Muscle layer of colon (tissue), 2 donors: ENCODE data around the gene ABCA1.
"Not testable (repeated sequence)": the region's sequence is repeated elsewhere in the genome, so short reads cannot be mapped to it uniquely, and the experiment has no call there.

ENCODE experiments used
- H3K27ac ChIP-seq: one replicate; pipeline ENCODE4 v1.7.0; 2013; ENCODE audit warnings: low read depth, mild to moderate bottlenecking, low read length, moderate library complexity
- H3K27me3 ChIP-seq, 2 donors: one replicate each; pipeline ENCODE4 v1.7.0; 2013; ENCODE audit warnings: low read length in 2 of 2, mild to moderate bottlenecking in 2 of 2; ENCODE audit not compliant: insufficient read depth in 2 of 2, control insufficient read depth in 1 of 2
- H3K36me3 ChIP-seq: one replicate; pipeline ENCODE4 v1.7.0; 2013; ENCODE audit warnings: mild to moderate bottlenecking, low read length; ENCODE audit not compliant: insufficient read depth
- H3K4me1 ChIP-seq: one replicate; pipeline ENCODE4 v1.7.0; 2013; ENCODE audit warnings: mild to moderate bottlenecking, low read length; ENCODE audit not compliant: insufficient read depth
- H3K4me3 ChIP-seq, 2 donors: one replicate each; pipeline ENCODE4 v1.7.0; 2013; ENCODE audit warnings: low read length in 2 of 2, low read depth in 1 of 2, mild to moderate bottlenecking in 1 of 2, moderate library complexity in 1 of 2
- H3K9ac ChIP-seq: one replicate; pipeline ENCODE4 v1.7.0; 2013; ENCODE audit warnings: low read length
- H3K9me3 ChIP-seq: one replicate; pipeline ENCODE4 v1.7.0; 2013; ENCODE audit warnings: mild to moderate bottlenecking, low read length
- donor health status: abdominal sarcoma.
- donor health status: Adenocarcinoma of cecum.

Gene ABCA1

DNA sequence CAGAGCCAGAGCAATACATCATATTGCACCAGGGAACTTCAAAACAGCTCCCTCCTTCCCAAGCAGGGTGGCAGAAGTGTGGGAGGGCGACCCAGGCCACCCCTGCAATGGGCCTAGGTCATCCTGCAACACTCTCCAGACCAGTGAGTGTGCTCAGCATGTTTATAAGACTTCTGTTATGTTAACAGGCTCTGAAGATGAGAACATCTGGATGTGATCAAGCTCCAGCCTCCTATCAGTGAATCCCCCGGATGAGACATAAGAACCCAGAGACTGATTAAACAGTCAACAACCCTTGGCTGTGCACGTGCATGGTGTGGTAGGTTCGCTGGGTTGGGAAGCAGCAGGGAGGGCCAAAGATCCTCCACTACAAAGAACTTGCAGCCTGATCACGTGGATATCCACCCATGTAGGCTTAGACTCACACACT is 63.3 kb downstream of the ABCA1 start:
- H3K27ac ChIP-seq = no peak overlapping the region
- H3K4me3 ChIP-seq = no peak overlapping the region
- H3K27me3 ChIP-seq = no peaks in the 10 kb centered on the region
- peaks cover 63% of the 10 kb centered on the region for H3K4me1 ChIP-seq
- H3K36me3 ChIP-seq = peaks cover 45% of the 10 kb centered on the region
- no peak overlapping the region for H3K9ac ChIP-seq
- H3K9me3 ChIP-seq = no peaks in the 10 kb centered on the region

DNA sequence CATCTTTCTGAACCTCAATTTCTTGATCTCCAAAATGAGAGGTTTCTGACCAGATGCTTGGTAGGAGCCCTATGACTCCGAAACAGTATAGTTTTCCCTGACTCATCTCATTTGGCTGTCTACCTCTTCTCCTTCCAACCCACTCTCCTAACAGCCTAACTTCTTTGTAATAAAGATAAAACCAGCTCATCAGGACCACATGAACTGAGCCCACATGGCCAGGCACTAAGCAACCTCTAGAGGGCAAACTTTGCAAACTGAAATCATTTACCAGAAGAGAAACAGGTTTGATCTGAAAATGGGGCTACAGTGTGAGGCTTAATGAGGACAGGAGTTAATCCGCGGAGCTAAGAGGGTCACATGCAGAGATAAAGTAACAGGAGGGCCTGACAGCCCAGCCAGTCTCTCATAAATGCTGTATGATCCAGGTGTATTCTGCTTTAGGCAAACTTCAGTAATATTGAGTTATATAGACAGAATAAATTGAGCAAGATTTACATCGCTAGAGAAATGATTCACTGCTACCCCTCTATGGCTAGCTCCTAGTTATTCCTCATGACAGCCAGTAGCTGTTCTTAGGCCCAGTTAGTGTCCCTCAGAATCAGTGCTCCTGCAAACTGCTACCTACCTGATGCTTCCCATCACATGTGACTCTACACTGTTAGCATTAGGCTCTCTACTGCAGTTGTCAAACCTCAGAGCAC is 64.6 kb downstream of the ABCA1 start:
- Histone ChIP-seq H3K27ac (peak overlapping the region; percentile 5), H3K4me1 (peaks cover 63% of the 10 kb centered on the region), H3K9ac (no peak overlapping the region)

DNA sequence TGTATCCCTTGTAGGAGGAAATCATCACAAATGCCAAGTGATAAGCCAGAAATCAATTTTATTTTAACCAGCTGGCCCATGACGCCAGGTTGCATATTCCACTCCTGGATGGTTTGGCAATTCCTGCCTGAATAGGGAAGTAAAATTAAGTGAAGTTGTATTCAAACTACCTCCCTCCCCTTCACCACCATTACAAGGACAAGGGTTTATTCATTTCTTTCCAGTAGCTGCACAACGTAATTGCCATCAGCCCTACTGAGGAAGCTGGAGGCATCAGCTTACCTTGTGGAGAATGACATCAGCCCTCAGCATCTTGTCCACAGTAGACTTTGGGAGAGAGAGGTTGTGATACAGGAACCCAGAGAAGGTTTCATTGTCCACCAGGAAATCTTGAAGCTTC is 66.6 kb downstream of the ABCA1 start:
- H3K9me3 ChIP-seq = no peaks in the 10 kb centered on the region
- no peak overlapping the region for H3K27ac ChIP-seq
- no peaks in the 10 kb centered on the region for H3K27me3 ChIP-seq
- H3K4me1 ChIP-seq = peaks cover 52% of the 10 kb centered on the region
- H3K9ac ChIP-seq = no peak overlapping the region
- H3K36me3 ChIP-seq = peaks cover 49% of the 10 kb centered on the region
- no peak overlapping the region for H3K4me3 ChIP-seq

More for the DNA sequence above, 64.6 kb downstream of the ABCA1 start:
- Histone ChIP-seq H3K27me3 (no peaks in the 10 kb centered on the region), H3K4me3 (no peak overlapping the region), H3K36me3 (peaks cover 54% of the 10 kb centered on the region), H3K9me3 (no peaks in the 10 kb centered on the region)

DNA sequence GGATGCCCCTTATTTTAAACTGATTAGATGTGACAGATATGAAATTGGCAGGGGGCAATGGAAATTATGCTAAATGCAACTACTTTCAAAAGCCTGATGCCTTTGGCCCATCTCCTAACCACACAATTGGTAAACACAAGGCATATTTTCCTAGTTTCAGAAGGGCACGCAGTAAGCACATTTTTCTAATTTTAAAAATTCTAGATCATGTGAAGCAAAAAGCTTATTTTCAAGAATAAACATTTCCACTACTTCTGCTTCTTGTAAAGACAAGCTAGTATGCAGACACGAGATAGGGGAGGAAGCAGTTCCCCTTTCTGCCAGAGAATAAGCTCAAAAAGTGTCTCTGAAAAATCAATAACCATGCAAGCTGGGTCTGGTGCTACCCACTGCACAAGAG is 67.7 kb downstream of the ABCA1 start:
- Histone ChIP-seq H3K9ac (no peak overlapping the region), H3K36me3 (peaks cover 52% of the 10 kb centered on the region), H3K27ac (no peak overlapping the region)

DNA sequence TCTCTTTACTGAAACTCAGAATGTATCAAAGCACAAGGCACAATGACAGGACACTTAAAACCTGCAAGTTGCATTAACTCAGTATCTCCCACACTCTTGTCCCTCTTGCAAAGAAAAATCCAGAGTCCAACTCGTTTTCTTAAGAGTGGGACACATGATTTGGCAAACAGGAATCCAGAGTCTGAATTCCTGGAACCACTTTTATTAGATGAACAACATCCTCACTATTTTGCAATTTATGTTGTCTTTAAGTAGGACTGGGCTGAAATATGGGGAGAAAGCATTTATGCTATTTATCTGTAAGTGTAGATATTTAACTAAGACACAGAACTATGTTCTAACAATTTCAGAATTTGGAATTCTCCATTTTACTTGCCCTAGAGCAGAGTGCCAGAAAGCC is 69.1 kb downstream of the ABCA1 start:
- Histone ChIP-seq H3K4me1 (peaks cover 46% of the 10 kb centered on the region), H3K27me3 (no peaks in the 10 kb centered on the region), H3K36me3 (peaks cover 58% of the 10 kb centered on the region), H3K9me3 (no peaks in the 10 kb centered on the region), H3K9ac (no peak overlapping the region), H3K27ac (peak overlapping the region; percentile 16), H3K4me3 (no peak overlapping the region)

More for the DNA sequence above, 67.7 kb downstream of the ABCA1 start:
- no peaks in the 10 kb centered on the region for H3K9me3 ChIP-seq
- H3K4me3 ChIP-seq = no peak overlapping the region
- no peaks in the 10 kb centered on the region for H3K27me3 ChIP-seq
- peaks cover 49% of the 10 kb centered on the region for H3K4me1 ChIP-seq

DNA sequence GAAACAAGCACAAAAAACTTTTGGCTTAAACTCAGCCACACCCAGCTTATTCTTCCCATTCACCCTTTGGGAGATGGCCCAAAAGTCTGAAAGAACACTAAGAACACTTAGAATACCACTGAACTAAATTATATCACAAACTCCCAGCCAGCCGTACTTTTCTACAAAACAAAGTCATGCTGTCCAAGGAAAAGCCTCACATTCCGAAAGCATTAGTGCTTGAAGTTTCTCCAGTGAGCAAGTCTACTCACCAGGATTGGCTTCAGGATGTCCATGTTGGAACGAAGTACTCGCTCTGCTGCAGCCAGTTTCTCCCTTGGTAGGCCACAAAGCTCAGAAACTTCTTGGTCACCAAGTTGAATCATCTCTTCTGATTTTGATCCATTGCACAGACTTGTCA is 69.7 kb downstream of the ABCA1 start:
- Histone ChIP-seq H3K27me3 (no peaks in the 10 kb centered on the region), H3K36me3 (peaks cover 62% of the 10 kb centered on the region), H3K9ac (no peak overlapping the region), H3K27ac (no peak overlapping the region), H3K4me3 (no peak overlapping the region), H3K9me3 (no peaks in the 10 kb centered on the region), H3K4me1 (peaks cover 46% of the 10 kb centered on the region)

DNA sequence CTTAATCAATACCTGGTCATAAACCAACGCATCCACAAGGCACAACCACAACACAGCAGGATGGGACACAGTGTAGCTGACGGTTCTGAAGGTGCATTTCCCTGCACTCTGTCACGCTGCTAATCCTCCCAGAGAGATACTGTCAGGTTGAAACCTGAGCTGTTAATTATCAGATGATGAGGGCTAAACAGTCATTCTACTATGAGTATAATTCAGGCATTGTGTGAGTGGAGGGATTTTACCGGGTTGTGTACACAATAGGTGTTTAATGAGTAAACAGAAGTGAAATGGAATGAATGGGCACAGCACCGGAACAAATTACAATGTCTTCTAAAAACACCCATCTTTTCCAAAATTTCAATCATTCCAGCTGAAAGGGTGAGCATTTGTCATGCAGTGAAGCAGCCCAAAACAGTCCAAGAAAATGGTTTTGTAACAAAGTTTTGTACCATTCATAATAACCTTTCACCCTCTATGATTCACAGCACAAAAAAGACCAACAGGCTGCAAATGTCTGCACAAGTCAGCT is 71.5 kb downstream of the ABCA1 start:
- Histone ChIP-seq H3K27ac (peak overlapping the region; percentile 21), H3K4me1 (peaks cover 42% of the 10 kb centered on the region)

DNA sequence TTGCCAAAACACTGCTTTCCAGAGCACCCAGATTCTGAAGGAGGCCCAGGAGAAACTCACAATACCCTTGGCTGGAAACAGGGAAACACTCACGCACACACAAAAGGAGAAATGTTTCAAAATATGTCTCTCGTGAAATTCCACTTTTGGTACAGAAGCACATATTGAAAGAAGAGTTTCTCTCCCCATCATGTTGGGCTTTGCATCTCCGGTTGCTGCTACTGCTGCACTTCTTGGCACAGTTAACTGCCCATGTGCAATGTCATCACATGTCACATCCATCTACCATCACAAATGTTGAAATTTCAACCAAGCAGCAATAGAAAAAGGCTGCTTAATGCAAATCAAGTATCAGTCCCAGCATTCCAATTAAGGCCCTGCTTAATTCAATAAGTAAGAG is 72.1 kb downstream of the ABCA1 start:
- H3K9me3 ChIP-seq = no peaks in the 10 kb centered on the region
- no peak overlapping the region for H3K9ac ChIP-seq
- peak overlapping the region; percentile 21 for H3K27ac ChIP-seq
- no peak overlapping the region for H3K4me3 ChIP-seq
- peaks cover 52% of the 10 kb centered on the region for H3K36me3 ChIP-seq
- peaks cover 45% of the 10 kb centered on the region for H3K4me1 ChIP-seq
- H3K27me3 ChIP-seq = no peaks in the 10 kb centered on the region

More for the DNA sequence above, 71.5 kb downstream of the ABCA1 start:
- Histone ChIP-seq H3K36me3 (peaks cover 59% of the 10 kb centered on the region), H3K27me3 (no peaks in the 10 kb centered on the region), H3K4me3 (no peak overlapping the region), H3K9me3 (no peaks in the 10 kb centered on the region), H3K9ac (no peak overlapping the region)

DNA sequence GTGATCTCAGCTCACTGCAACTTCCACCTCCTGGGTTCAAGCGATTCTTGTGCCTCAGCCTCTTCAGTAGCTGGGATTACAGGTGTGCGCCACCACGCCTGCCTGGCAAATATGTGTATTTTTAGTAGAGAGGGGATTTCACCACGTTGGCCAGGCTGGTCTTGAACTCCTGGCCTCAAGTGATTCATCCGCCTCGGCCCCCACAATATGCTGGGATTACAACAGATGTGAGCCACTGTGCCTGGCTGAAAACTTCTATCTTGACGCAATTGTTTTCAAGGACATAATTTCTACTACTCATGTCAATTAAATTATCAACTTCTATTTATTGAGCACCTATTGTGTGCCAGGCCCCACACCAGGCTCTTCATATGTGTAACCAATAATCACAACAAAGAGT is 72.7 kb downstream of the ABCA1 start:
- H3K27me3 ChIP-seq, H3K27ac ChIP-seq, H3K4me3 ChIP-seq, H3K9ac ChIP-seq, H3K9me3 ChIP-seq: not testable (repeated sequence)
- H3K4me1 ChIP-seq = peaks cover 49% of the 10 kb centered on the region
- H3K36me3 ChIP-seq = peaks cover 51% of the 10 kb centered on the region

DNA sequence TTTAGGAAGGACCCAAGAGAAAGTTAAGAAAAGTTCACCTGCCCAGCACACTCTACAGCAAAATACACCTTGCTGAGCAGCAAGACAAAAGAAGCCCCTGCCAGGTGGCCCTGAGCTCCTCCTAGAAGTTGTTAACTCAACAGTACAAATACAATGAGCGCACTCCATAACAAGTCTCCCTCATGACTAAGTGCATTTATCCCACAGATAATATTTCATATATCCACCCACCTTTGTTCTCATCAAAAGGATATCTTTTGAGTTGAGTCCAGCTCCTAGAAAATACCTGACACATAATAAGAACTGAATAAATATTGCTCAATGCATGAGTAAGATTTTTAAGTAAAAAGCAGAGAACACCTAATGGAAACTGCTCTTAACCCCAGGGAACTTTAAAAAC is 73.3 kb downstream of the ABCA1 start:
- Histone ChIP-seq H3K9ac (no peak overlapping the region), H3K27me3 (no peaks in the 10 kb centered on the region), H3K4me1 (peaks cover 52% of the 10 kb centered on the region), H3K36me3 (peaks cover 51% of the 10 kb centered on the region), H3K9me3 (no peaks in the 10 kb centered on the region), H3K27ac (no peak overlapping the region), H3K4me3 (no peak overlapping the region)

DNA sequence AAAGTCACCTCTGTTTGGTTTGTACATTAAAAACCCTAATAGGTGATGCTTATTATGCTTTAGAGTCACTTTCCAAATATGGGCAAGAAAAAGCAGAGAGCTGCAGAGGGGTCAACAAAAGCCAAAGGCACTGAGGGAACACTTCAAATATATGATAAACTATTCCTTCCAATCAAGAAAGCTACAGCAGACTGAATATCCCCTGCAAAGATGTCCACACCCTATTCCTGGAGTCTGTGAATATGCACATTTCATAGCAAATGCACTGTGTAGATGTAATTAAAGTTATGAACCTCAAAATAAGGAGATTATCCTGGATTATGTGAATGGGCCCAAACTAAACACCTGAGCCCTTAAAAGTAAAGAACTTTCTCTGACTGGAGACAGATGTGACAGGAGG is 74.3 kb downstream of the ABCA1 start:
- peaks cover 43% of the 10 kb centered on the region for H3K4me1 ChIP-seq
- H3K9me3 ChIP-seq = no peaks in the 10 kb centered on the region
- peaks cover 47% of the 10 kb centered on the region for H3K36me3 ChIP-seq
- H3K9ac ChIP-seq = no peak overlapping the region
- H3K4me3 ChIP-seq = no peak overlapping the region
- H3K27me3 ChIP-seq = no peaks in the 10 kb centered on the region
- no peak overlapping the region for H3K27ac ChIP-seq

DNA sequence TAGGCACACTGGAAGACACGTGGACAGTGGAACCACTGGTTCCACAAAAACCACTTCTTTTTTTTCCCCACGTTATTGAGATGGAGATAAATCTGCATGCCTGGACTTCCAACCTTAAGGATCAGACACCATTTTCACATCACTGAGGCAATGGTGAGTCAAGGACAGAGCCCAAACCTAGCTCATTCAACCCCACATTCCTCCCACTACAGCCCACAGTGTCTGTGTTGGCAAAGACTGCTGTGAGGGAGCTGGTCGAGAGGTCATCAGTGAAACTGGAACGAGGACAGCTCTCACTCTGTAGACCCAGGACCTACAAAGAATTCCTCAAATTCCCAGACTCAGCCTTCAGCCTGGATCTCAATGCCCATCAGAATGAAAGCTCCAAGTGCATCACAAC is 74.8 kb downstream of the ABCA1 start:
- H3K27ac ChIP-seq = no peak overlapping the region
- no peak overlapping the region for H3K9ac ChIP-seq
- no peaks in the 10 kb centered on the region for H3K27me3 ChIP-seq
- no peaks in the 10 kb centered on the region for H3K9me3 ChIP-seq
- H3K36me3 ChIP-seq = peaks cover 44% of the 10 kb centered on the region
- peaks cover 37% of the 10 kb centered on the region for H3K4me1 ChIP-seq
- no peak overlapping the region for H3K4me3 ChIP-seq
